HT-29 (cell line): ENCODE results near the gene SETD2. TPM values are rescaled to one million over a fixed set of nuclear protein-coding genes. Genes with fewer than 3 reads are reported as not detected.
"Not testable (repeated sequence)": the region's sequence is repeated elsewhere in the genome, so short reads cannot be mapped to it uniquely, and the experiment has no call there.

ENCODE experiments used
- DNase-seq: peaks from one replicate; pipeline ENCODE4 v3.0.0-alpha.2; 2015; ENCODE audit warnings: low spot score
- total RNA-seq: library from RNA; depleted of rRNA; stranded (reverse); fragments of >200 nt; shearing (Covaris generic); gene quantifications from 2 replicates; pipeline ENCODE4 v1.2.3, GENCODE V29; 2014

The SETD2 gene
- total RNA-seq, 1 experiment from 2014 or later = 13.4 TPM

GRCh38 chr3:47036145-47036544 lies 127.8 kb downstream of the SETD2 start:
- no peak for DNase-seq

DNA sequence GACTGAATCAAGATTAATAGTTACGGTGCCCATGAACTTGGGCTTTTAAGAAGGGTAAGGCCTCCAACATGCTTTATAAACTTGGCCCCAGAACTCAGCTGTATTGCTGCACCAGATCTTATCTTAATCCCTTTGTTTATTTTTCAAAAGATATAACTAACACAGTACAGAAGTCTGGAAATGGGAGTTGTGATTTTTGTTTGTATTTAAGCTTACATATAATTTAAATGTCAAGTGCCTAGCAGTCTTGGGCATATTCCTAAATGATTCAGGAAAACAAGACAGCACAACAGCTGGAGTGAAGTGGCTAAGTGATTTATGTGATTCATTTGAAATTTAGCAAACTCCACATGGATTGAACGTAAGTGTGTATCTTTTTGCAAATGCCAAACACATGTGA lies 128.3 kb downstream of the SETD2 start:
- DNase-seq = no peak

DNA sequence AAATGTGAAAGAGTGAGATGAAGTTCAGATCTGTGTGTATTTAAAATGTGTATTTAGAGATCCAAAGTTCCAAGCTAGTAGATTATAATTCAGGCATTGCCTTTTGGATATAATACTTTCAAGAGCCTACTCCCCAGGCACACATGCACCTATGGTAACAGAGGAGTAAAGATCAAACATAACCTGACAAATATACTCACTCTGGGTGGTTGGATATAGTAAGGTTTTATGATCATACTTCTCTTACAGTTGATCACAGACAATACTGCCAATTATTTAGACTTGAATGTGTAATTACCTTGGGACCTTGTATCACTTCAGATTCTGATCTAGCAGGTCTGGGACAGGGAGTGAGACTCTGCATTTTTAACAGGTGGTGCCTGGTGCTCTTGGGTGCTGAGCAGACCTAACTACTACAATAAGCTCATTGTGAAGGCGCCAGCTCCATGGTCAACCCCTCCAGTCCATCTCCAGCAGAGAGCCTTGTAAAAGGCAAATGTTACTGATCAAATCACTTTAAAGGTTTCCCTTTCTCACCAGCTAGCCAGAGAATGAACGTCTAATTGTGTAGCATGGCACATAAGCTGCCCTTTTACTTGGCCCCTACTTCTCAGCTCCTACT lies 128.9 kb downstream of the SETD2 start:
- no peak for DNase-seq

DNA sequence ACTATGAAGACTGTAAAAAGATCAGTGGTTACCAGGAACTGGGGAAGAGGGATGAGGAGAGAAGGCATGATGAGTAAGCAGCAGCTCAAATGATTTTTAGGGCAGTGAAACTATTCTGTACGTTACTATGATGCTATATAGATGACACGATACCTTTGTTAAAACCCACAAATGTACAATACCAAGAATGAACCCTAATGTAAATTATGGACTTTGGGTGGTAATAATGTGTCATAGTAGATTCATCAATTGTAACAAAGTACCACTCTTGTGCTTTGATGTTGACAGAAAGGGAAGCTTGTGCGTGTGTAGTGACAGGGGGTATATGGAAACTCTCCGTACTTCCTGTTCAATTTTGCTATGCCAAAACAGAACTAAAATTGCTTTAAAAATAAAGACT lies 132.9 kb downstream of the SETD2 start:
- DNase-seq = not testable (repeated sequence)

- DNase-seq = no peak
These were observed 135.2 kb downstream of the SETD2 start for GRCh38 chr3:47028667-47029066.

DNA sequence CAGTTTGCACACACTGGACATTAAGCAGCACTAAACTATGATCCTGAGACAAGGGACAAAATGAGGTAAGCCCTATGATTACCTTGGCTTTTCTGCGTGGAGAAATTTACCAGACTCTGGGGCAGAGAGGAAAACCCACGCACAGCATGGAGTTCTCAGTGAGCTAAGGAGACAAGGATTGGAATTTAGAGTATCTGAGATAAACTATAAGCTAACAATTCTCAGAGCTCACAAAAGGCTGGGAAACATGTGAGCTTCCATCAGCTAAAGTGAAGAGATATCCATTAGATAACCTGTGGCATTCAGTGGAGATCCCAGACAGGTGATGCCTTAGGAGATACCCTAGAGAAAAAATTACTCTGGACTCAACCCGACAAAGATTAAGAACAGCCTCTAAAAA lies 135.8 kb downstream of the SETD2 start:
- no peak for DNase-seq

- not testable (repeated sequence) for DNase-seq
These were observed 137.5 kb downstream of the SETD2 start for GRCh38 chr3:47026432-47026831.

DNA sequence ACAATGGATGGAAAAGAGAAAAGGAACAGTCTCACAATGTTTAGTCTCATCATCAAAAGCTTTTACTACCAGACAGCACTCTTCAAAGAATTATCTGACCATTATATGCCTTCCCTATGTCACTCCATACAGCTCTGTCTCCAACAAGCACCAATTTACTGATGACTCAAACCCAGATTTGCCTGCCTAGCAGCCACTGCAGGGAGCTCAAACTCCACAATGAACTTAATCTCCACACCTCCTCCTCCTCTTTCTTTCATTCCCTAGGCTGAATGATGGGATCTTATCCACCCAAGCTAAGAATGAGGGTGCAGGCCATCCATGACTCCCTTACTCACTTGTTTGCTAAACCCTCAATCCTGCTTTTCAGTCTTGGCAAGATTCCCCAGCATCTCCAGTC lies 139.0 kb downstream of the SETD2 start:
- DNase-seq = no peak

DNA sequence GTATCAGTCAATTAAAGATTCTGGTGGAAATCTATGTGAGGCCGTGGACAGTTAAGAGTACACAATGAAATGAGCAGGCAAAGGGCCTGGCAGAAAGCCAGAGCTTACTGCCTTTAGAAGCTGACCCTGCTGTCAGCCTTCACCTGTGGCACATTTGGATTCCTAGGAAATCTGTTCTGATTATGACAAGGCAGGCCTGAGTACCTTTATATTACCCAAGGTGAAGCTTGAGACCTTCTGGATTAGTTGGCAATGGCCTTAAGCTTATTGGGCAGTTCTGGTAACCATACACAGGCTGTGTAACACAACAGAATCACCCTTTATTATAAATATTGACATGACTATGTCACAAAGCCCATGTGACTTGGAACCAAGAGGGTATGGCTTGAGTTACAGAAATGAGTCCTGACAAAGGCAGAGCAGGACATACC lies 141.3 kb downstream of the SETD2 start:
- peak; percentile 42 for DNase-seq

DNA sequence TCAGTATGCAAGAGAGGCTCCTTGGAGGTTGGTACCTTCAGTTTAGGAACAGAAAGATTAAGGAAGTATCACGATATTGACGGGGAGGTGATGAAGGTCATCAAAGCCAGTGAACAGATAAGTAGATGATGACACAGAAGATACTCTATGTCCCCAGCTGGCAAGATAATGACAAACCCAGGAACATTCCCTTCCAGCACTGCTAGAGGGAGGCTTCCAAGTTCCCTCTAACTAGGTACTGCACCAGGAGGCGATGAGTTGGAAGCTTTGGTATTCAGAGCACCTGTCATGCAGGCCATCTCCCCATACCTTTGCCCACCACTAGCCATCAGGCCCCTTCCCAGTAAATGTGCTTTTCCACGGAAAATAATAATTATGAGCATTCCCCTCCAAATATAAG lies 143.6 kb downstream of the SETD2 start:
- no peak for DNase-seq

GRCh38 chr3:47019201-47019600 lies 144.7 kb downstream of the SETD2 start:
- DNase-seq = no peak

DNA sequence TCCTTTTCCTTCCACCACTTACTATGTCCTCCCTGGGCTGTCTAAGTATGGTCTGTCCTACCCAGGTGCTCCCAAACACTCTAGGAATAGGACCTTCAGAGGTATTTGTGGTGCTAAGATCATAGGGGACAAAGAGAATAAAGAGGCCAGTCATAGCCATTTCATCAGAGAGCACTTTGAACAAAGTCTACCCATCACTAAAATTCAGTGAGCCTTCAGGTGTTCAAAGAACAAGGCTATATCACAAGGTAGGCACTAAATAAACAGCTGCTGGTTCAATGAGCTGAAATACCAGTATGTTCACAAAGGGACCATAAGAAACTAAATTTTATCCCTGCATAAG lies 145.7 kb downstream of the SETD2 start:
- DNase-seq = no peak

DNA sequence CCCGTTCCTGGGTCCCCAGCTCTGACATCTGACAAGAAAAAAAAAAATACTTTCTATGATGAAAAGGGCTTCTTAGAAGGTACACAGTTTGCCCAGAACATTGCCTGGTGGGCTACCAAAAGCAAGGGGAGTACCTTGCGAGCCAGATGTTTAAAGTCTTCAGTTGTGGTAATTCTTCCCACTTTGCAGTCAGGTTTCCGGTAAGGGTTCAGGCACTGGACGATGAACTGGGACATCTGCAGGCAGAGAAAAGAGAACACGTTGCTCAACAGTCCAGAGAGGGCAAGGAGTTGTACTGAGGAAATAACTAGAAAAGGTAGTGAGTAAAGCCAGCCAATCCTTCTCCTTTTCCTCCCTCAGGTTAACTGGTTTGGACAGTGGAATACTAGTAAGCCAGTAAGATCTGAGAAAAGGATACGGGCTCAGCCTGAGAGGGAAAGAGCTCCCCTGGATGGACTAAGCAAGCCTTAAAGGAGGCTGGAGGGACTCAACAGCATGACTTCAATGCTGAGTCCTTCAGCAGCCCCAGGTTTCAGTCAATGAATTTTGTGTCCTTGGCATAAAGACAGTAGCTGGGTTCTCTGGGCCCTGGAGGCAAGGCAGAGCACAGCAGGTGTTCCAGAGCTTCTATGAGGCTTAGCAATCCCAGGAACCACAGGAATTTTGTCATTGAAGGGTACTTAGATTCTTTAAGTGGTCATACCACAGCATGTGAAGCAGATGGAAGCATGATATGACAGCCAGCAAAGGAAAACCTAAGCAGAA lies 146.2 kb downstream of the SETD2 start:
- DNase-seq = no peak

GRCh38 chr3:47016934-47017435 lies 146.9 kb downstream of the SETD2 start:
- DNase-seq = no peak

DNA sequence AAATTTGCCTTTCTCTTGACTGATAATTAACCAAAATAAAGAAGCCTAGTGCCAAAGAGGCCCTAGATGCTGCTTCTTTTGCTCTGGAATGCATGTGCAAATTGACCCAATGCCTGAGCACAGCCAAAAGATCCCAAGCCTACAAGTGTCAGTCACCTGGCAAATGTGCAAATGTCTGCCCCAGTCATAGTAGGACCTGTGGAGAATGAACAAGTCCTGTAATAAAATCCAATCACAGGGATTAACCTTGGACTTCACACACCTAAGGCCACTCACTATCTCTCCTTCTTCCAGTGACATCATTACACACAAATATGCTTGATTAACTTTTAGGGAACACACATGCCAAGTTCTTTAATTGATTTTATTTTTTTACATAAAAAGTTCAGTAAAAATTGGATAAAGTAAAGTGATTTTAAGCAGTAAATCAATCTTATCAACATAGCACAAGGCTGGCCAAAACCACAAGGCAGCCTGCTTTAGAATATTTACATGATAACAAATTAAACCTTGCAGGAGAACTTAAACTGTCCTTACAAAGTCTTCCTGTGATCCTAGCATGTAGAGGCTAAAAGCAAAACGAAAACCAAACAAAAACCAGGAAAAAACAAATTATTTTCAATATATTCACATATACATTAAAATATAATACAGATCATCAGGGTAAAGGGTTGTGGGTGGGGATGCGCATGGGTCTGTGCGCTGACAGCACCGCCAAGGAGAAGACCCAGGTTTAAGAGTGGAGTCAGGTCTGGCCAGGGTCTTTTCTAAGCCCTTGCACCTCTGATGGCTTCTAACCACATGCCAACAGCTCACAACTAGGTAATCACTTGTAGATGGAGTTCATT lies 147.6 kb downstream of the SETD2 start:
- no peak for DNase-seq

- no peak for DNase-seq
These were observed 148.8 kb downstream of the SETD2 start for GRCh38 chr3:47015151-47015550.

- DNase-seq = no peak
These were observed 149.9 kb downstream of the SETD2 start for GRCh38 chr3:47014036-47014435.

- DNase-seq = no peak
These were observed 150.7 kb downstream of the SETD2 start for GRCh38 chr3:47013231-47013630.

DNA sequence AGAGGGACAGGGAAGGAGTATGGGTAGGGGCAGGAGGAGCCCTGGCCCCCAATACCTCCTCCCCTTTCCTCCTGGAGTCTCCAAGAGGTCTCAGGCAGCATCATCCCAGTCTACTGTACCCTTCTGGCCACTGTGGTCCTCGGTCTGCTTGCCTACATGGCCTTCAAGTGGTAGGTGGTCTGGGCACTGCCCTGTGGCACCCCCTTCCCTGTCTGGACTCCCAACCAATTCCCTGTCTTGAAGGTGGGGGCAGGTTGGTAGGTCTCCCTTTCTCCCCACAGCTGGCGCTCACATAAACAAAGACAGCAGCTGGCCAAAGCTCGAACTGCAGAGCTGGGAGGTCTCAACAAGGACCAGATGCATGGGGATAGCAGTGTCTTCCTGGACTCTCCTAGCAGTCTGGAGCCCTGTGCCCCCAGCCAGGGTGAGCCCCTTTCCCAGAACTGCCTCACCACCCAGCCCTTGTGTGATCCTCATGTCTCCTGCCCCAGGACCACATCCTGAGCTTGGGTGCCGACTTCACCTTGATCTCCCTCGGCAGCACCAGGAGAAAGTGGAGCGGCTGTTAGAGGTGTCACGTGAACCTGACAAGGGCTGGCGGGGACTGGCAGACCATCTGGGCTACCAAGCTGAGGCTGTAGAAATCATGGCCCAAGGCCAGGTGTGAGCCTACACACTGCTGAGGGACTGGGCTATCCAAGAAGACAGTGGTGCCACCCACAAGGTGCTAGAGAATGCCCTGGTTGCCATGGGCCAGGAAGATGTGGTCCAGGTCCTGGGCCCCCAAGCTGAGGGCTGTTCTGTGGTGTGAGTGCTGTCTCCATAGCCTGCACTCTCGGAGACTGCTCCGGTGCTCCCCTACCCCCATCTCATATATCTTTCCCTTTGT lies 151.3 kb downstream of the SETD2 start:
- no peak for DNase-seq

DNA sequence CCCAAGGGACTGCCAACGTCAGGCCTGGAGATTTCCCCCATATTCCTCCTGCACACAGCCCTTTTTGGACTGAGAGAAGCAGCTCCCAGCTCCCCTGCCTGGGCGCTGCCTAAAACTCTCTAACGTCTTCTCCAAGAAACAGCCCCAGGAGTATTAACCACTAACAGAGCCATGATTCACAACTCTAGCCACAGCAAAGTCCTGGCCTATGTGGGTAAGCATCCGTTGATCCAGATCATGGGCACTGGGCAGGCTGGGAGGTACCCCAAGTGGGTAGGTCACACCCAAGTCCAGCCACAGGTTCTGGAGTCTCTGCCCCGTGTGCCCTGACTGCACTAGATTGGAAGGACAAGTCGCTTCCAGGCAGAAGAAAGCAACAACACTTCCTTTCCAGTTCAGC lies 152.5 kb downstream of the SETD2 start:
- DNase-seq = no peak

DNA sequence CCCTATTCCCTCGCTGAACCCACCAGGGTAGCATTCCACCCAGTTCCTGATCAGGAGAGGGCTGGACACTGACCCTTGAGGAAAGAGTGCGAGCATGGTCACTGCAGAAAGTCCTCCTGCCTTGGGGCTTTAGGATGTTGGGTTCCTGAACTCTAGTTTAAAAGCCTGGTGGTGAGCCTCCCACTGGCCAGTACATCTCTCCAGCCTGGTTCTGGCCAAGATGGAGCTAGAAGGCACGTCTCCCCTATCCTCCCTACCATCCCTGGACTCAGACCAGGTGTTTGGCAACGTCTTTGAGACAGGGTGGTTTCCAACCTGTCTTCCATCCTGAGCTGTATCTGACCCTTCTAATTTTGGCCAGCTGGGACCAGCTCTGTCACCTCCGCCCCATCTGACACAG lies 153.0 kb downstream of the SETD2 start:
- no peak for DNase-seq
